ENCODE results near the gene MCCC2.
"Not testable (repeated sequence)": the region's sequence is repeated elsewhere in the genome, so short reads cannot be mapped to it uniquely, and the experiment has no call there.

The MCCC2 gene

DNA sequence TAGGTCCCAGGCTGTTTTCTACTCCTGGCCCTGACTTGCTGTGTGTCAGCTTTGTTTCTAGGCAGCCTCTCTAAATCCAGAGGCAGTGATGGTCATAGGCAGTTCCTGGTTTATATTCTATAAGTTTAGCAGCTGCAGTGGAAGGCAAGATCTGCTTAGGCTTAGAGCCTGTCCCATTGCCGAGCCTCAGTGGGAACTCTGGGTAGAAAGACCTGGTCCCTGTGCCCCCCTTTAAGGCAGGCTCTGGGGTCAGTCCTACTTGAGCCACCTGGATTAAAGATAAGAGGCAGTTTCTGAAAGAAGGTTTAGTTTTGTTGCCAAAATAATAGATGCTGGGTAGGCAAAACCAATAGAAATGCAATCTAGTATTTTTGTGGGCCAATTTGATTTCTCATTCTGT is 13.6 kb downstream of the MCCC2 start:
- no peak for DNase-seq (ENCODE audit: low read depth)

DNA sequence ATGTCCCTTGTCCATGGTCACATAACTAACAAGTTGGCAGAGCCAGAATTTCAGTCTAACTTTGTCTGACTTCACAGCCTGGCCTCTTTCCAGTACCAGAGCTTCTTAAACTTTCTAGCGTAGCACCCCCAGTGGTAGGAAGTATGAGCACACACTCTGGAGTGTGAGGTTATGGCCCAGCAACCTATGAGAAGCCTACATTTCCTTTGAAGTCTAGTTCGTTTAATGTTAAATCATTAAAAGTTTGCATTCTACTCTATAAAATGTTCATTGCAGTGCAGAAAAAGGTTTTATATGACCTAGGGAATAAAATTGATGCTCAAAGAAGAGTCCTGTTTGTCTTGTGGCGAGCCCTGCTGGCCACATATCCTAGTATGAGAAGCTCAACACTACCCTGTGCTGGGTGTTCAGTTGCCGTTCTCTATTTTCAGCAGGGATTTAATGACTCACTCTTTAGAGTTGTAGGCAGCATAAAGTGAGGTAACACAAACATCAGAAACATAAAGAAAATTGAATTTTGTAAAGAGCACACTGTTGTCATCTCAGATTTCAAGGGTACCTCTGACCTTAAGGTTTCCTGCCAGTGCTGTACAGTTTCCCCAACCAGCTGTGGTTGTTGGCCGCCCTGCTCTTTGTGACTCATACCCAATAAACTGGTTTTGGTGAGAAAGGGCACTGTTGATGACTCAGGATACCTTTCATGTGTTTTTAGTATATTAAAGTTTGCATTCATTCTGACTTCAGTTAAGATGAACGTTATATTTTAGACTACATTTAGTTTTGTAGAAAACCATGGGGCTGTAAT is 14.3 kb downstream of the MCCC2 start:
- DNase-seq (ENCODE audit: low read depth): peak; percentile 51

DNA sequence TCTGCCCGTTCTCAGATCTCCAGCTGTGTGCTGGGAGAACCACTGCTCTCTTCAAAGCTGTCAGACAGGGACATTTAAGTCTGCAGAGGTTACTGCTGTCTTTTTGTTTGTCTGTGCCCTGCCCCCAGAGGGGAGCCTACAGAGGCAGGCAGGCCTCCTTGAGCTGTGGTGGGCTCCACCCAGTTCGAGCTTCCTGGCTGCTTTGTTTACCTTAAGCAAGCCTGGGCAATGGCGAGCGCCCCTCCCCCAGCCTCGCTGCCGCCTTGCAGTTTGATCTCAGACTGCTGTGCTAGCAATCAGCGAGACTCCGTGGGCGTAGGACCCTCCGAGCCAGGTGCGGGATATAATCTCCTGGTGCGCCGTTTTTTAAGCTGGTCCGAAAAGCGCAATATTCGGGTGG is 22.8 kb downstream of the MCCC2 start:
- not testable (repeated sequence) for DNase-seq (ENCODE audit: low read depth)

DNA sequence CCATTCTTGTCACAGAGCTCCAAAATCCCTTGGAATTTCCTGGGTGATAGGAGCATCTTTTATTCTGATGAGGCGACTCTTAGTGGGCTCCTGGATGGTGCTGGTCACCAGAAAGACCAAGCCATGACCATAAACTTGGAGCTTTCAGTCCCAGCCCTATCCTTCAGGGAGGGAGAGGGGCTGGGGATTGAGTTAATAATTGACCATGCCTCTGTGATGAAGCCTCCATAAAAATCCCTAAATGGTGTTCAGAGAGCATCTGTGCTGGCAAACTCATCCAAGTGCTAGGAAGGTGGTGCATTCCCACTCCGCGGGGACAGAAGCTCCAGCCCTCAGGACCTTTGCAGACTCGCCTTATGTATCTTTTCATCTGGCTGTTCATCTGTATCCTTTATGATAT is 28.7 kb downstream of the MCCC2 start:
- no peak for DNase-seq (ENCODE audit: low read depth)

DNA sequence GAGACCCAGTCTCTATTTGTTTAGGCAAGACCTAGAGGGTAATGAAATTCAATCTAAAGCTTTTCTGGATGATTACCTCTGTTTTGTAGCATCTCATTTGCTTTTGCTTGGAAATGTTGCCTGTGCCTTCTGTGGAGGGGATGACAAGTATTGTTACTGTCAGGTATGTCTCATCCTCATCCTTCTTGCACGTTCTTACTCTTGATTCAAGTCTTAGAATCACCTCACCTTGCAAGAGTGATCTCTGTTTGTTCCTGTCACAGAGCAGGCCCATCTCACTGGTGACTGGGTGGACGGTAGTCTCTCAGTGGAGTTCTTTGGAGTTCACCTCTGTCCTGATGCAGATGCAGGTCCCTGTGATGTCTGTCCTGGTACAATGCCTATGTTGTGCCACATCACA is 33.5 kb downstream of the MCCC2 start:
- DNase-seq (ENCODE audit: low read depth): no peak

DNA sequence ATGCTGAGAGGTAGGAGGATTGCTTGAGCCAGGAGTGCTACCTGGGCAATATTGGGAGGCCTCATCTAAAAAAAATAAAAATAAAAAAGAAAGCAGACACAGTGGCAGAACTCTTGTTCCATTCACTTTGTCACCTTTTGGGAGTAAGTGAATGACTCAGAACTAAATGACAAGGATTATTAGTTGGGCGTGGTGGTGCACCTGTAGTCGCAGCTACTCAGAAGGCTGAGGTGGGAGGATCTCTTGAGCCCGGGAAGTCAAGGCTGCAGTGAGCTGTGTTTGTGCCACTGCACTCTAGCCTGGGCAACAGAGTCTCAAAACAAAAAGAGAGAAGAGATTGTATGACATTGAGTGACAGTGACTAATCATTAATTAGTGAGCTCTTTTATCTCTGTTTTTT is 34.1 kb downstream of the MCCC2 start:
- no peak for DNase-seq (ENCODE audit: low read depth)

DNA sequence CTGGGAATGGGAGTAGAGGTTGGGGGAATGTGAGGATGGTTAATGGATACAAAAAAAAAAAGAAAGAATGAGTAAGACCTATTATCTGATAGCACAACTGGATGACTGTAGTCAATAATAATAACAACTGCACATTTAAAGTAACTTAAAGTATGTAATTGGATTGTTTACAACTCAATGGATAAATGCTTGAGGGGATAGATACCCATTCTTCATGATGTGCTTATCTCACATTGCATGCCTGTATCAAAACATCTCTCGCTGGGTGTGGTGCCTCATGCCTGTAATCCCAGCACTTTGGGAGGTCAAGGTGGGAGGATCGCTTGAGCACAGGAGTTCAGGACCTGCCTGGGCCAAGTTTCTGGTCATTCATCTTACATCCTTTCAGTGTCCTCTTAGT is 34.6 kb downstream of the MCCC2 start:
- no peak for DNase-seq (ENCODE audit: low read depth)

DNA sequence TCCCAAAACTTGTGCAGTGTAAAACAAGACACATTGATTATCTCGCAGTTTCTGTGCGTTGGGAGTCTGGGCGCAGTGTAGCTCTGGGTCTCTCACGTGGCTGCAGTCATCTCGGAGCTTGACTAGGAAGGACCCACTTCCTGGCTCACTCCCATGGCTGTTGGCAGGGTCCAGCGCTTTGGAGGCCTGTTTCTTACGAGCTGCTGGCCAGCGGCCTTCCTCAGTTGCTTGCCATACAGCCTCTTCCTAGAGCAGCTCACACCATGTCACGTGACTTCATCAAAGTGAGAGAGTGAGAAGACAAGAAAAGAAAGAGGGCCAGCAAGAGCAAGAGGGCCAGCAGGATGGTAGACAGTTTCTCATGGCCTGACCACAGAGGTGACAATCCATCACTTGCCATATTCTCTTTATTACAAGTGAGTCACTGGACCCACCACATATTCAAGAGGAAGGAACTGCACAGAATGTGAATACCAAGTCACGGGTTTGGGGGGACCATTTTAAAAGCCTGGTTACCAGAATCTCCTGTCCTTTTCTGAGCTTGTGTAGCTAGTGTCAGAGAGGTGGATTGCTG is 36.2 kb downstream of the MCCC2 start:
- no peak for DNase-seq (ENCODE audit: low read depth)

DNA sequence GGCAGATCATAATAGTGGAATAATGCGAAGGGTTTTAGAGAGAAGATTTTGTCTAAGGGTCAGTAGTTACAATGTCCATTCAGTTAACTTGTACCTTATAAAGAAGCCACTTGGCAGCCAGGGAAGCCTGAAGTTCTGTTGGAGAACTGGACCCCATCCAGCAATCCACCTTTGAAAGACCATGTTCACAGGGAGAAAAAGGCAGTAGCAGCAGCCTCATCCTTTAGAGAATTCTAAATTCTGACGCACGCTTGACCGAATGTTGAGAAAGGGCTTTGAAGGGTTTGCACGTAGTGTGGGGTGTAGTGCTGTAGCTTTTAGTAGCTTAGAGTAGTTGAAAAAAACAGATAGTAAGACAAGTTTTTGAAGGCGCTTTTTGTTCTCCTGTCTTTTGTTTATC is 42.8 kb downstream of the MCCC2 start:
- no peak for DNase-seq (ENCODE audit: low read depth)

DNA sequence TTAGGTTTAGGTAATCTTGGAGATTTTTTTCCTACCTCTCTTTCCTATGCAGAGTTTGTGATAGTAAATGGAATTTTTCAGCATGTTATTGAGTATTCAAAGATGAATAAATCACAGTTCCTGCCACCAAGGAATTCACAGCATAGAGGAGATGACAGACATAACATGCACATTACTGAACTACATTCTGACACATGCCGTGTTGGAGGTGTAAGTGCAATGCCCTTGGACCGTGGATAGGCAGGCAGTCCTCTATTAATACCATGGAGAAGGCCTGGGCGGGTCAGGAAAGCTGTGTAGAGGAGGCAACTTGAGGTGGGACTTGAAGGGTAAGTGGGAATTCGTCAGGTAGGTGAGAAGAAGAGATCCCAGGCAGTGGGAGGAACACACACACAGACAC is 43.9 kb downstream of the MCCC2 start:
- DNase-seq (ENCODE audit: low read depth): no peak

DNA sequence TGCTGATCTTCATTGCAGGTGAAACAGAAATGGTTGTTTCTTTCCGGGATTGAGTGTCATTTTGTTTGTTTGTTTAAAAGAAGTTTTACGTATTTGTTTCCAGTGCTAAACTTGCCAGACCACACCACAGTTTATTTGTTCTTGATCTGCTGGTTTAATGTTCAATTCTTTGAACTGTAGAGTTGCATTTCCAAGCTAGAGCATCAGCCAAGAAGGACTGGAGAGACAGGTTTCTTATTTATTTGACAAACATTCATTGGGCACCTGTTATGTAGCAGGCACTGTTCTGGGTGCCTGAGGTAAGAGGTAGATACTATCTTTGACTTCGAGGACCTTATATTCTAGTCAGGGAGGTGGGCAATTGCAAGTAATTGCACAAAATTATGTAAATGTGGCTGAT is 45.0 kb downstream of the MCCC2 start:
- no peak for DNase-seq (ENCODE audit: low read depth)

DNA sequence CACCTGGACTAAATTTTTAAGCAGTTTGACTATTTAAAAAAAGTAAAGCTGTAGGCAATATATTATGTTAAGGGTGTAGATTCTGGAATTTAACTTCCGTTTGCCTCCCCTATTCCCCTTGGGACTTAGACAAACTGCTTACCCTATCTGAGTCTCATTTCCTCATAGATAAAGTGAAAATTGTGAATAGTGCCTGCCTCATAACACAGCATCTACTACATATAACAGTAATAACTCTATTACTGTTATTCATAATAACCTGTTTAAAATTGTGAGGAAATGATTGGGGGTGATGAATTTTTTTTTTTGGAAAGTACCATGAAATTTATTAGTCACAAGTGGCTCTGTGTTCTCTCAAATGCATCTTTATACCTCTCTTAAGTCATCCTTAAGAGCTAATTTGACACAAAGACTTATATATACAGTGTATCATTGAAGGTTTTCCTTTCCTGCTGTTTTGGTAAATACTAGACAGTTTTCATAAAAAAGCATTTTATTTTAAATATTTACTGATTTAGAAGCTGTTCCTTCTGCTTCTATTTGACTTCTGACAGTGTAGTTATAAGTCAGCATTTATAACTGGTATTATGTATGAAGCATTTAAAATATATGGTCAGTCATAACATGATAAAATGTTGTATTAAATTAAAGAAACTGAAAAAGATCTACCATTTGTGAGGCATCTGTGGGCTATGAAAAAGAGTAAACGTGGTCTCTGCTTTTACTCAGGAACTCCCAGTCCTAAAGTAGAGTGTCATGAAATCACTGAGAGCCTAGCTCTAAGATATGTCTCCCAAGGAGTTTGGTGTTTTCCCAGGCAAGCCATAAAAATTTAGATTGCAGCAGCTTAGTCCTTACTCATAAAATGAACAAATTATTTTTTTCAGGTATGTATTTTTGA is 46.4 kb downstream of the MCCC2 start:
- no peak for DNase-seq (ENCODE audit: low read depth)

DNA sequence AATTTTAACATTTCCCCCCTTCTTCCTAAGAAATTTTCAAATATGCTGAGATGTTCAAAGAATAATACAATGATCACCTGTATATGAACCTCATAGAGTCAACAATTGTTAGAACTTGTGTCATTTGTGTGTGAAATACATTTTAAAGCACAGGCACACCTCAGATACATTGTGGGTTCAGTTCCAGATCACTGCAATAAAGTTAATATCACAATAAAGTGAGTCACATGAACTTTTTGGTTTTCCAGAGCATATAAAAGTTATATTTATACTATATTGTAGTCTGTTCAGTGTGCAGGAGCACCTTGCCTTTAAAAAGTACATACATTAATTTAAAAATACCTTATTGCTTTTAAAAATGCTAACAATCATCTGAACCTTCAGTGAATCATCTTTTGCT is 50.0 kb downstream of the MCCC2 start:
- DNase-seq (ENCODE audit: low read depth): no peak

DNA sequence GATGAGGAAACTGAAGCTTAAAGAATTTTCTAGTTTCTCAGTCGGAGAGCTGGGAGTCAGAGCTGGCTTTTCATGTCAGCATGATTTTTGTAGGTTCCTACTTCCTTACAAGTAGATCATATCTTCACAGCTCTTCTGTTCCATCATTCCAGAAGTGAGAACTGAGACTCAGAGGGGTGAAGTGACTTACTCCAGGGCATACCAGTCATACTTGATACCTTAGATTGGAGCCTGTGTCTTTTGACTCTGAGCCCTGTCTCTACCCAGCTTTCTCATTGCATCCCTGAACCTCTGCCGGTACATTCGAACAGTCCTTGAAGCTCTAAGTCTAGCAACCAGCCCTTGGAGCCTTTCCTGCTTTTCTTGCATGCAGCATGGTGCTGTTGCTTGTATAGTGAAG is 53.3 kb downstream of the MCCC2 start:
- no peak for DNase-seq (ENCODE audit: low read depth)

DNA sequence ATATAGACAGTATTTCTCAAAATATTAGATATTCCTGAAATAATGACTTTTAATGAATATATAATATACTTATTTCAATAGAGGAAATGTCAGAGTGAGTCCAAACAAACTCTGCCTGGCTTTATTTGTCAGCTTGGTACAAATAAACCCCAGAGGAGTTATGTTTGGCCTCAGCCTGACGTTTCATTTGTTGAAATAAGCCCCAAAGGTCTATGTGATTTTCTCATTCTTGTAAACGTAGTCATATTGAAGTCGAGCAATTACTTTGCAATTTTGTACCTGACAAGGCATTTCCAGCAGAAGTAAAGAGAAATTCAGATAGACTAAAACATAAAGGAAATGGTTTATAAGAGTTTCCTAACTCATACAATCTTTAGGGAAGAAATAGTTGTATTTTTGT is 57.9 kb downstream of the MCCC2 start:
- DNase-seq (ENCODE audit: low read depth): no peak

DNA sequence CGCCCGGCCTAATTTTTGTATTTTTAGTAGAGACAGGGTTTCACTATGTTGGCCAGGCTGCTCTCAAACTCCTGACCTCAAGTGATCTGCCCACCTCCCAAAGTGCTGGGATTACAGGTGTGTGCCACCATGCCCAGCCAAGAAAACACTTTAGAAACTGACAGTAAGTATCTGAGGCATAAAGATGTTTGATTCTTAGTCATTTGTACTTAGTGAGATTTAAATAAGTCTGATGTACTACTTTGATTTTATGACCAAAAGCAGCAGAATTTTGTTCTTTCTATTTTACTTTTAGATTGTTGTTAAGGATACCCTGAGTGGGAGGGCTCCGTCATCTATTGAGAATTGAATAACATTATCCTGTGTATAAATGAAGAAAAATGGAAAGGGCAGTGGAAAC is 63.8 kb downstream of the MCCC2 start:
- not testable (repeated sequence) for DNase-seq (ENCODE audit: low read depth)

DNA sequence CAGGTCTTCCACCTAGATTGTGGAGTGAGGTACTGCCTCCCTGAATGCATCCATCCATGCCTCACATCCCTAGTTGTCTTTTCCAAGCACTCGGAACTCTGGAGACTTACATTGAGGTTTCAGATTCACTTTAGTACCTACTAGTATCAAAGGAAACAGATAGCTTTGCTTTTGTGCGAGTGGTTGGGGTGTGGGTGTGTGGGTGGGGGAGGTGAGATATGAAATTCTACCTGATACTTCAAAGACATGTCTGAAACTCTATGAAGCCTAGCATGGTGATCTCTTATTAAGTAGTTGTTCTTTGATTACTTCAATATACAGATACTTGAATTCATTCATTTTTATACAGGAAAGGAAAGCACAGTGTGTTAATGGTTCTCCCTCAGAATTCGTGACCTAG is 64.4 kb downstream of the MCCC2 start:
- DNase-seq (ENCODE audit: low read depth): no peak

DNA sequence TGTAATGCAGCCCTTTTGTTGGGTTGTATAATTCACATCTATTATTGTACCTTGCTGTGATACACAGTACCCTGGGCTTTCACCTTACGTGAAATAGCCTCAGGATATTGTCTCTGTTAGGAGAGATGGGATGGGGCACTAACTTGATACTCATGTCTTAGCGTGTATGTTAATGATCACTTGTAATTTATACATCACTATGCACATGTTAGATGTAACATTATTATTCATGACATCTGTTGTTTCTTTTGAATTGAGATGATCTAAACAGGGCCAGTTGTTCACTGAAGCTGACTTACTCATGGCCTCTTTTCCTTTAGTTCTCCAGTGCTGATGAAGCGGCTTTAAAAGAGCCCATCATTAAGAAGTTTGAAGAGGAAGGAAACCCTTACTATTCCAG is 65.2 kb downstream of the MCCC2 start:
- DNase-seq (ENCODE audit: low read depth): no peak

DNA sequence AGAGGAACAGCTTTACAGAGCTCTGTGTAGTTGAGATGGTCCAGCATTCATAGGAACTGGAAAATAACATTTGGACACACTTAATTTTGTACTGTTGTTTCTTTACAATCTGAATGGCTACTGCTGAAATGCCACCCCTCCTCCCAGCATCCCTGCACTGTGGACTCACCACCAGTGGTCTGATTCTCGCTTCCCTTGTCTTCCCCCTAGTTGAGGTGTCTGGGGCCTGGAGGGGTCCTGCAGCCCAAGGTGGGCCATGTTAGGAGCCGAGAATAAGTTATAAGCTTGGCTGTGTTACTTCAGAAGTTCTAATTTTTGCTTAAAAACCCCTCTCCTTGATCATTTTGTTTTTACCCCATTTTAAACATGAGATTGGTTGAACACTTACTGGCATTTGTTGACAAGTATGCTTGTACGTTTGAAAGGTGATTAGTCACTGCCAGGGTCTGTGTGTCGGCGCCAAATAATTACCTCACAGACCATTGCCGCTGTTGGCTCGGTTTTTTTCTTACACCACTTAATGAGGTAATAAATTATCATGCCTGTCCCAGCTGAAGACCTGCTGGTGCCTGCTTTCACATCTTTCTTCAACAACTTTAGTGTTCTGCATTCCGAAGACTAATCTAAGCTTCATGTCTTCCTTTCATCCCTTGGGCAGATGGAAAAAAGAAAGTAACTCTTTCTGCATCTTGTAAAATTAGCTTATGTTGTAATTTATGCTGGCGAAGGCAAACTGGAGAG is 65.8 kb downstream of the MCCC2 start:
- DNase-seq (ENCODE audit: low read depth): no peak

DNA sequence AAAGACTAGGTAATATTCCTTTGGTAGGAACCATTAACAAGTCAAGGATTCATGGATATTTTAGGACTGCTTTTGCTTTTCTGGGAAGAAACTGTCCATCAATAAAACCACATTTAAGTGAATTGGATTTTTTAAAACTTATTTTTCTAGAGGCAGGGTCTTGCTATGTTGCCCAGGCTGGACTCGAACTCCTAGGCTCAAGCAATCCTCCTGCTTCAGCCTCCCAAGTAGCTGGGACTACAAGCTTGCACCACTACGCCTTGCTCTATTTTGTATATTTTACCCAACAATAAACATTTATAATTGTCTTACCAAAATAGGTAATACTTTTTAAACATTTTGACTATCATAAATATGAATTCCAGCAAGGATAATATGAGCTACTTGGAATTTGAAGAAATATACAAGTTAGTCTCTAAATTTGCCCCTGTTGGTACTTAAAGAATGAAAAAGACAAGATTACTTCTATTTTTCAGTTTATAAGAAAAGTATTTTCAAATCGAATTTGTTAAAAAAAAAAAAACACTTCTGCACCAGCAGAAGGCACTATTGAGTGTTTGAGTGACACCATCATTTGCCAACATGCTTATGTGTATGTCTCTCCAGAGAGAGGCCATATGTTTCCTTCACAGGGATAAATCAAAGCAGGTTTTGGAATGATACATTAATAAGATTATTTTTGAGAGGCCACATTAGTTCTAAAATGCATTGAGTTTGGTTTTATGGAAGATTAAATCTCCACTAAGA is 71.9 kb downstream of the MCCC2 start:
- no peak for DNase-seq (ENCODE audit: low read depth)

DNA sequence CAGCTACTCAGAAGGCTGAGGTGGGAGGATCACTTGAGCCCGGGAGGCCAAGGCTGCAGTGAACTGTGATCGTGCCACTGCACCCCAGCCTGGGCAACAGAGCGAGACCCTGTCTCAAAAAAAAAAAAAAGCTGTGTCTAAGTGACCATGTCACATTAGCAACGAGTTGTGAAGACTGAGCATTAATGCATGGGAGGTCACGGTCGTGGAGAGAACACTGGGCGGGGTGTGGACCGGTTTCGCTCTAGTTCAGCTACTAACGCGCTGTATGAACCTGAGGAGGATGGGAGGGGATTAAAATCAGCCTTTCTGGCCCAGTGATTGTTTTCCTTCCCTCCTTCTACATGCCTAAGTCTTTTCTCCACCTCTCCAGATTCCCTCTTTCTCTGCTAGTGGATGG is 75.2 kb downstream of the MCCC2 start:
- DNase-seq (ENCODE audit: low read depth): no peak

All from stimulated activated CD8-positive, alpha-beta memory T cell treated with anti-CD3 and anti-CD28 coated beads, Interleukin-12 subunit alpha, Interleukin-12 subunit beta, amount 100 ng/mL, for 4 hours (primary cell).